Prostate gland (tissue), 2 donors: Measurements from ENCODE around the gene ATG101. TPM values are rescaled to one million over a fixed set of nuclear protein-coding genes. Genes with fewer than 3 reads are reported as not detected.
"Not testable (repeated sequence)": the region's sequence is repeated elsewhere in the genome, so short reads cannot be mapped to it uniquely, and the experiment has no call there.

Experiments
- DNase-seq: peaks from one replicate; pipeline ENCODE4 v3.0.0-alpha.2; 2019; ENCODE audit warnings: low spot score
- H3K27ac ChIP-seq, 2 donors: fragments of 200-600 bp; sonication (generic); 2 replicates each; pipeline ENCODE4 v1.5.1; 2017 to 2019
- H3K27me3 ChIP-seq: fragments of 200-600 bp; sonication (generic); replicated peaks from 2 replicates; pipeline ENCODE4 v1.5.1; 2019; ENCODE audit not compliant: insufficient read depth
- H3K36me3 ChIP-seq, 2 donors: fragments of 200-600 bp; sonication (generic); 1 replicate in 1 of 2; 2 replicates in 1 of 2; pipeline versions ENCODE4 v1.5.1 to v1.8.1; 2017 to 2019
- H3K4me1 ChIP-seq: fragments of 200-600 bp; sonication (generic); replicated peaks from 2 replicates; pipeline ENCODE4 v1.5.1; 2019
- H3K4me3 ChIP-seq, 2 donors: fragments of 200-600 bp; sonication (generic); 2 replicates each; pipeline ENCODE4 v1.5.1; 2017 to 2019
- H3K9me3 ChIP-seq: fragments of 200-600 bp; sonication (generic); 2 replicates; pipeline ENCODE4 v1.5.1; 2017
- POLR2A ChIP-seq: fragments of 450-650 bp; IDR thresholded peaks from one replicate; pipeline ENCODE4 v1.6.1; 2016; ENCODE audit warnings: antibody characterized with exemption, mild to moderate bottlenecking
- POLR2AphosphoS5 ChIP-seq: sonication (generic); formaldehyde crosslinking; IDR thresholded peaks from one replicate; pipeline ENCODE4 v1.6.1; 2017; ENCODE audit warnings: antibody characterized with exemption
- WGBS: methylation state at CpG from one replicate; pipeline ENCODE4 v1.1.5; 2018; 5-methylcytosine and 5-hydroxymethylcytosine counted together
- intact Hi-C: fragments of 100-400 bp; cut with DNase I; formaldehyde crosslinking; loops from one replicate; pipeline ENCODE4 v1.14.2; 2022
- total RNA-seq, 2 donors: library from RNA; depleted of rRNA; stranded (reverse); fragments of >200 nt; gene quantifications; one replicate each; pipeline ENCODE4 v1.1.0, GENCODE V29; 2016
- TF ChIP-seq, protein P1 (sequence below), 4 experiments: fragments of 200-600 bp in 2 of 4; fragments of 450-650 bp in 2 of 4; sonication (generic) in 2 of 4; IDR thresholded peaks; 1 replicate in 3 of 4; 2 replicates in 1 of 4; pipeline ENCODE4 v1.5.1; 2016 to 2019; ENCODE audit warnings: antibody characterized with exemption in 4 of 4, mild to moderate bottlenecking in 2 of 4, moderate library complexity in 2 of 4

Gene ATG101
- total RNA-seq, 2 donors from 2014 or later = 60.0 to 64.1 TPM

DNA sequence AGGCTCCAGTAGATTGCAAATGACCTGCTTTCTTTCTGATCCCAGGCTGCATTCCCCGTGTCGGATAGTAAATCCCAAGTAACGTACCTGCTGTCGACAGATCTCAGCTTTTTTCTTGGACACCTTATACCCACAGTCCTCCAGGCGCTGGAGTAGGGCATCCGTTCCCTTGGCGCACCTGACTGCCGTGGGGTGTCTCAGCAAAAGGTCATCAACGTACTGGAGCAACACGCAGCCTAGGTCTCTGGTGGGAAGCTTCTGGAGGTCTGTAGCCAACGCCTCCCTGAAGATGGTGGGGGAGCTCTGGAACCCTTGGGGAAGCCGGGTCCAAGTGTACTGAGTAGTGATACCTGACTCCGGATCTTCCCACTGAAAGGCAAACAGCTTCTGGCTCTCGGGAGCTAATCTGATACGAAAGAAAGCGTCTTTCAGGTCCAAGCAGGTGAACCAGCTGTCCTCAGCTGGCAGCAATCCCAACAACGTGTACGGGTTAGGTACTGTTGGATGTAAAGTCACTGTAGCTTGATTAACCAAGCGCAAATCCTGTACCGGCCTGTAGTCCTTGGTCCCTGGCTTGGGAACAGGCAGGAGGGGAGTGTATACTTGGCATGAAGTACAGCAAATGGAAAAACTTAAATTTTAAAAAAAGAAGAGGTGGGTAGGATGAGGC is 48.2 kb downstream of the ATG101 start:
- Histone ChIP-seq H3K27ac (peak overlapping the region; percentile 85 to 90), H3K4me1 (peaks cover 10% of the 10 kb centered on the region), H3K4me3 (peak overlapping the region; percentile 4 to 28)
- H3K27me3 ChIP-seq, H3K9me3 ChIP-seq, H3K36me3 ChIP-seq, intact Hi-C loops: not testable (repeated sequence)
- 48% methylated on average over 20 of the region's 20 CpGs for WGBS
- peak; percentile 91 for DNase-seq
- peak; percentile 77 for TF ChIP-seq POLR2AphosphoS5

DNA sequence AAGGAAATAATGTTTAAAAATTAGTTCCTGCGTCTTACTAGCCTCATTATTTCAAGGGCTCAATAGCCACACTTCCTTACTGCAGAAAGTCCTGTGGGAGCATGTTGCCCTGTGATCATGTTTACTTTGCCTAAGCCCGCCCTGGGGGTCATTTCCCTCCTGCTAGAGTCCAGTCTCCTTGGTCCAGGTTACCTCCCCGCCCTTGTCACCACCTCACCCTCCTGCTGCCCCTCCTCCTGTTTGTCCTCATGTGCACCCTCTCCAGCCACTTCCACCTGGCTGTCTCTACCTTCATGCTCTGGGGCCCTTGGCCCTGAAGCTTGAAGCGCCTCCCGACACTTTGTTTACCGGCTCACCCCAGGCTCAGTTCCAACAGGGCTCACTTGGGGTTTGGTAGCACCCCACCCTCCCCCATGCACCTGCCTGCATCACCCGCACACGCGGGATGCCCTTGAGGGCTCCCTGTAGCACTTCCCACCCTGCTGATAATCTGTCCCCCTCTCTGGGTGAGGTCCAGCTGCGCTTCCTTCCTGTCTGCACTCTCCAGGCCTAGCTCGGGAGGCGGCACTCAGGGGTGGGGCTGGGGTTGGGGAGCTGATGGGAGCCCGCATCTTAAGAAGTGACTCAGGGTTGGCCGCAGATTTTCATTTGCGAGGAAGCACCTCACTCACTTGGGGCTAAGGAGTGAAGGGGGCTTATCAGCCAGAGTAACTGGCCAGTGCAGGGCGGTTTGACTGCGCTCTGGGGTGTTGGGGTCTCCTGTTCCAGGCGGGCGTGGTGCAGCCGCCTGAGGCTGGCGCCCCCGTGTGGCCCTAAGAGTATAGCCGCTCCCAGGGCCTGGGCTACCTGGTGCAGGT is 49.8 kb downstream of the ATG101 start:
- intact Hi-C loops = no loop called here
- 33% methylated on average over 23 of the region's 23 CpGs for WGBS

DNA sequence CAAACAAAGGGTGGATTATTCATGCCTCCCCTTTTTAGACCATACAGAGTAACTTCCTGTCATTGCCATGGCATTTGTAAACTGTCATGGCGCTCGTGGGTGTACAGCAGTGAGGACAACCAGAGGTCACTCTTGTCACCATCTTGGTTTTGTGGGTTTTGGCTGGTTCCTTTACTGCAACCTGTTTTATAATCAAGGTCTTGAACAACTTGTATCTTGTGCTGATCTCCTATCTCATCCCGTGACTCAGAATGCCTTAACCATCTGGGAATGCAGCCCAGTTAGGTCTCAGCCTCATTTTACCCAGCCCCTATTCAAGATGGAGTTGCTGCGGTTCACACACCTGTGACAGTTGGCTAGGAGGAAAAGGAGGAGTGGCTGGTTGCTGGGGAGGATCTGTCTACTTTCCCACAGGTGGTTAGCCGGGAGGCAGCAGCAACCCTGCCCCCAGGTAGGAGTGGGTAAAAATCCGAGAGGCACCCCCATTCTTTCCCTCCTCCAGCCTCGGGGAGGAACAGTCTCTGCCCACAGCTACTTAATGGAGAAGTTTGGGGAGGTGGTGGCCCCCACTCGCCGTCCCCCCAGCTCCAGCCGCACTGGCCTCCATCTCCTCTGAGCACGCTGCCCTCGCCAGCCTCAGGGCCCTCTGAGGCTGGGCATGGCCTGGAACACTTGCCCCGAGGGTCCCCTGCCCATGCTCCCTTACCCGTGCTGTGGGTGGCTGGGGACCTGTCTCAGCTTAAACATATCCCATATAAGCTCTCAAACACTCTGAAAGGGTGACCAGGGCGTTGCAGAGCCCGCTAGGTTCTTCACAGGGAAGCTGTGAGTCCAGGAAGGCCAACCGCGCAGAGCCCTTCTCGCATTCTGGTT is 51.4 kb downstream of the ATG101 start:
- peaks cover 20% of the 10 kb centered on the region for H3K4me1 ChIP-seq
- TF ChIP-seq POLR2AphosphoS5 (peak; percentile 39), POLR2A (no peak)
- no peaks in the 10 kb centered on the region for H3K27me3 ChIP-seq
- peak overlapping the region; percentile 32 to 65 for H3K27ac ChIP-seq
- no peaks in the 10 kb centered on the region for H3K9me3 ChIP-seq
- 58% methylated on average over 19 of the region's 19 CpGs for WGBS
- H3K4me3 ChIP-seq = no peak overlapping the region
- intact Hi-C loops = no loop called here
- no peaks in the 10 kb centered on the region for H3K36me3 ChIP-seq
- no peak for DNase-seq

More for the DNA sequence above, 49.8 kb downstream of the ATG101 start:
- no peaks in the 10 kb centered on the region for H3K27me3 ChIP-seq
- no peak overlapping the region for H3K4me3 ChIP-seq
- peaks cover 8% of the 10 kb centered on the region for H3K4me1 ChIP-seq
- peak overlapping the region; percentile 85 to 90 for H3K27ac ChIP-seq
- TF ChIP-seq, protein P1, sequence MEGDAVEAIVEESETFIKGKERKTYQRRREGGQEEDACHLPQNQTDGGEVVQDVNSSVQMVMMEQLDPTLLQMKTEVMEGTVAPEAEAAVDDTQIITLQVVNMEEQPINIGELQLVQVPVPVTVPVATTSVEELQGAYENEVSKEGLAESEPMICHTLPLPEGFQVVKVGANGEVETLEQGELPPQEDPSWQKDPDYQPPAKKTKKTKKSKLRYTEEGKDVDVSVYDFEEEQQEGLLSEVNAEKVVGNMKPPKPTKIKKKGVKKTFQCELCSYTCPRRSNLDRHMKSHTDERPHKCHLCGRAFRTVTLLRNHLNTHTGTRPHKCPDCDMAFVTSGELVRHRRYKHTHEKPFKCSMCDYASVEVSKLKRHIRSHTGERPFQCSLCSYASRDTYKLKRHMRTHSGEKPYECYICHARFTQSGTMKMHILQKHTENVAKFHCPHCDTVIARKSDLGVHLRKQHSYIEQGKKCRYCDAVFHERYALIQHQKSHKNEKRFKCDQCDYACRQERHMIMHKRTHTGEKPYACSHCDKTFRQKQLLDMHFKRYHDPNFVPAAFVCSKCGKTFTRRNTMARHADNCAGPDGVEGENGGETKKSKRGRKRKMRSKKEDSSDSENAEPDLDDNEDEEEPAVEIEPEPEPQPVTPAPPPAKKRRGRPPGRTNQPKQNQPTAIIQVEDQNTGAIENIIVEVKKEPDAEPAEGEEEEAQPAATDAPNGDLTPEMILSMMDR (IDR thresholded peaks at IDR 0.05) = peak in 3 of 4 experiments; percentile 44 to 75 (median 57)
- TF ChIP-seq POLR2A = no peak
- DNase-seq = no peak
- no peaks in the 10 kb centered on the region for H3K9me3 ChIP-seq
- no peaks in the 10 kb centered on the region for H3K36me3 ChIP-seq

DNA sequence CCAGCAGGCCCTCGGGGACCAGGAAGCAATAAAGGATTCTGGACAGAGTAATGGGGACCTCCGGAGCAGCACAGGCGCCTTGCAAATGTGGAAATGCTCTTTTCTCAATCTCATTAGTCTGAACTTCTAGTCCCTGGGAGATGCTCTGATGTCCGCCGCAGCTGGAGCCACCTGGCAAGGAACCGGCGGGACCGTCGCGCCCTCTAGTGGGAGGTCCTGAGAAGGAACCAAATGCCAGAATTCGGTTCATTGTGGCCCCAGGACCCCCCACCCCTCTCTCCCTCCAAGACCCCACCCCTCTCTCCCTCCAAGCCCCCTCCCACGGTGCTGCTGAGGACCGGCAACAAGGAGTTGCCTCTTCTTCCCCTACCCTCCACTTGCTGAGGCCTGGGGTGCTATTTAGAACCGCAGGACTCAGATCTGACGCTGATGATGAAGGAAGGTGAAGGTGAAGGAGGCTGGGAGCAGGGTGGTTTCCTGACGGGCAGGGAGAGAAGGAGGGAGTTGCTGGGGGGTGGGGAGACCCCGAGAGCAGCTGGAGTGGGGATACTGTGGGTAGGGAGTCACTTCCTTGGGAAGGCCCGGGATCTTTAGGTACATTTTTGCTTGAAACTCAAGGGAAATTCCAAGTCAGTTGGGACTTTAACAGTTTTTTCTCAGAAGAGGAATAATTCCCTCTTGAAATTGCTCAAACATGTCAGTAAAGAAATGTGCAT is 52.2 kb downstream of the ATG101 start:
- Histone ChIP-seq H3K36me3 (no peaks in the 10 kb centered on the region), H3K4me1 (peaks cover 22% of the 10 kb centered on the region), H3K27me3 (no peaks in the 10 kb centered on the region), H3K27ac (peak overlapping the region; percentile 32 to 65), H3K9me3 (no peaks in the 10 kb centered on the region), H3K4me3 (no peak overlapping the region)
- TF ChIP-seq, protein P1 (IDR thresholded peaks at IDR 0.05) = peak; percentile 59 to 82 (median 74)
- TF ChIP-seq POLR2AphosphoS5 = peak; percentile 66
- no peak for TF ChIP-seq POLR2A
- intact Hi-C loops = no loop called here
- DNase-seq = no peak
- WGBS = 14% methylated on average over 18 of the region's 18 CpGs

- Histone ChIP-seq H3K4me3 (no peak overlapping the region), H3K9me3 (no peaks in the 10 kb centered on the region), H3K36me3 (no peaks in the 10 kb centered on the region), H3K27me3 (no peaks in the 10 kb centered on the region), H3K27ac (peak overlapping the region in 1 of 2 donors; percentile 65), H3K4me1 (peaks cover 28% of the 10 kb centered on the region)
- no peak for TF ChIP-seq POLR2A
- TF ChIP-seq, protein P1 (IDR thresholded peaks at IDR 0.05) = no peak
- TF ChIP-seq POLR2AphosphoS5 = no peak
- intact Hi-C loops = no loop called here
- no peak for DNase-seq
- 81% methylated on average over 4 of the region's 4 CpGs for WGBS
Measured at GRCh38 chr12:52122540-52122871, 52.7 kb downstream of the ATG101 start.
